ENCODE data around the gene TRNP1.

DNA sequence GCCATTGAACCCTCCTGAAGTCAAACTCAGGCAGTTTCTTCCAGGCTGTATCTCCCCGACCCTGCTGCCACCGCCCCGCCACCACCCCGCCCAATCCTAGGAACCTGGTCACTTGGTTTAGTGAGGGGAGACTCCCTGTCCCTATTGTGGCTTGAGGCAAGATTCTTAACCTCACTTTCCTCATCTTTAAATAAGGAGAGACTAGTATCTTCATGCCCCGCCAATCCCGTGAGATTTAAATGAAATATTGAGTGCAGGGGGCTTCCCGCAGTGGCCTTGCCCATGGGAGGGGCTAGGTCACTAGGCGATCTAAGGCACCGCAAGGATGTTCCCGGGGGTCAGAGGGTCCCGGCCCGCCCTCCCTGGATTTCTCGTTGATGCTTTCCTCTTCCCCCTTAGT, 34.2 kb upstream of the TRNP1 start:
- no peak for TF ChIP-seq YY1 (IDR thresholded peaks at IDR 0.05; ENCODE audit: low read depth)
- TF ChIP-seq EGR1 (IDR thresholded peaks at IDR 0.05), result no peak
- TF ChIP-seq, protein P1, sequence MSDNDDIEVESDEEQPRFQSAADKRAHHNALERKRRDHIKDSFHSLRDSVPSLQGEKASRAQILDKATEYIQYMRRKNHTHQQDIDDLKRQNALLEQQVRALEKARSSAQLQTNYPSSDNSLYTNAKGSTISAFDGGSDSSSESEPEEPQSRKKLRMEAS (IDR thresholded peaks at IDR 0.05), result no peak
- no peak for TF ChIP-seq RAD21 (IDR thresholded peaks at IDR 0.05; ENCODE audit: low read depth)
- TF ChIP-seq ZBTB7A (IDR thresholded peaks at IDR 0.05; ENCODE audit: low read depth), result no peak
- TF ChIP-seq TAF1 (IDR thresholded peaks at IDR 0.05; ENCODE audit: low read depth), result no peak
- TF ChIP-seq CEBPB (IDR thresholded peaks at IDR 0.05), result no peak

Measured in Ishikawa (cell line).